HT1080 (cell line): ENCODE measurements around the gene HGF. TPM values are rescaled to one million over a fixed set of nuclear protein-coding genes. Genes with fewer than 3 reads are reported as not detected.
A peak's percentile ranks its signal among the peaks of the same experiment; 100 is the strongest.

Experiments
- DNase-seq: peaks from one replicate; pipeline ENCODE4 v3.0.0-alpha.2; 2015; ENCODE audit warnings: low read depth
- total RNA-seq: library from RNA; depleted of rRNA; stranded (reverse); fragments of >200 nt; shearing (Covaris generic); gene quantifications from 2 replicates; pipeline ENCODE4 v1.2.3, GENCODE V29; 2014

Gene HGF
- total RNA-seq, 1 experiment from 2014 or later, result not detected

DNA sequence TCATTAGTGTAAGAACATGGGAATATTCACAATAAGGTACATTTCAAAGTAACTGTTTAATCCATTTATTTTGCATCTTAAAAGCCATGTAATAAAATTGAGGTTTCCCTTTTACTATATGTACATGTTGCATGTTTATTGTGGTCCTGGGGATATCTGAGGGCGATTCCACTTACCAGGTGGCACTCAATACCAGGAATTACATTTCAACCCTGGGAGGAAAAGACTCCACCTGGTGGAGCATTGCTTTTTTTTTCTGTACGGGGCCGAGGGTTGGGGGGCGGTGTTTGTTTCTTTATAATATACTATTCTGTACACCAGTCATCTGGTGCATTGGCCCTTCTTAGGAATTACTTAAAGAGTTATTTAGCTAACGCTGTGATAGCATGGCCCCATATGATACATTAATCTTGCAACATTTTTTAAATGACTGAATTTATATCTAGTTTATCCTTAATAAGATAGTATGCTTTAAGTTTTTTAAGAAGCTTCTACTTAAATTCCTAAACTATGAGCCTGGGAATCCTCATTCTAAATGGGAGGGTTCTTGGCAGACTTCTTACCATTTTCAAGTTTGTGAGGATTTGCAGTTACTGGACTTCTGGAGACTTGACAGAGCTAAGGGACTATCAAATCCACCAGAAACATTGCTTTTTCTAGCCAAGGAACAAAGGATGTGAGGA, 7.2 kb upstream of the HGF start:
- DNase-seq, result no peak

DNA sequence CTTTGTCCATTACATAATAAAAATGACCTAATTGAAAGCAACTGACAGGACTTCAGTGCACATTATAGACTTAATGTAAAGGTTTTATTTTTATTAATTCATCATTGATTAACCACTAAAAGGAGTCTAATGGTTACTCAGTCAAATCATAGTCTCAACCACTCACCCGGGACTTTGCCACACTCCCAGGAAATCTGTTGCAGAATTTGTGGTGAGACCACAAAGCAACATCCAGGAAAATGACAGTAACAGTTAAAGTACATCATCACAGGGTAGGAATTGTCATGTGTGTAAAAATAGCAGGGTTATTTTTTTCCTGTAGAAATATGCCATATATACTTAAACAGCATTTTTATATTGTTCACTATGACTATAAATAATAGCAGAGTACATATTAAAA, 6.3 kb upstream of the HGF start:
- peak; percentile 39 for DNase-seq

DNA sequence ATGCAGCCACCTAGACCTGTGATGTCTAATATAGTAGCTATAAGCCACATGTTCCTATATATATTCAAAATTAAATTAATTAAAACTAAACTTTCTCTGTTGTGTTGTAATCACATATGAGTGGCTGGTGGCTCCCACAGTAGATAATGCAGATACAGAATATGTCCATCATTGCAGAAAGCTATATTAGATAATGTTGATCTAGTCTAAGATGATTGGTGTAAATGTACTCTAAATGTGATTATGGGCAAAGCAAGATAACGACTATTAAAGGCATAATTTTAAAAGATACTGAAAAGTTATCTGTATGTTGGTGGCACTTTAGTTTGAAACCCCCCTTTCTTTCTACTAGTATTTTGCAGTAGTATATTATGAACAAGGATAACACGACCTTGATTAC, 5.7 kb upstream of the HGF start:
- DNase-seq, result no peak

DNA sequence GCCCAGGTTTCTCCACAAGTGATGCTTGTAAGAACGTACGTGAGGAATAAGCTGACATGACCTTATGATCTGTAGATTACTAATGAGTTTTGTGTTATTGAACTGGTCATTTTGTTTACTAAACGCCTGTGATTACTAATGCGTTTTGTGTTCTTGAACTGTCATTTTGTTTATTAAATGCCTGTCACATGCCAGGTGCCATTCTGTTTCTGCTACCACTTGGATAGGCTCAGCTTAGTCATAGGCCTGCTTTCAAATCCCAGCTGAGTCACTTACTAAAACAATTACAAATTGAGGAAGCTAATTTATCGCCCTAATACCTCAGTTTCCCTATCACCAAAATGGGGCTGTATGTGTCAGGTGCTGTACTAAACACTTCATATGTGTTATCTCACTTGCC, 4.7 kb upstream of the HGF start:
- no peak for DNase-seq

DNA sequence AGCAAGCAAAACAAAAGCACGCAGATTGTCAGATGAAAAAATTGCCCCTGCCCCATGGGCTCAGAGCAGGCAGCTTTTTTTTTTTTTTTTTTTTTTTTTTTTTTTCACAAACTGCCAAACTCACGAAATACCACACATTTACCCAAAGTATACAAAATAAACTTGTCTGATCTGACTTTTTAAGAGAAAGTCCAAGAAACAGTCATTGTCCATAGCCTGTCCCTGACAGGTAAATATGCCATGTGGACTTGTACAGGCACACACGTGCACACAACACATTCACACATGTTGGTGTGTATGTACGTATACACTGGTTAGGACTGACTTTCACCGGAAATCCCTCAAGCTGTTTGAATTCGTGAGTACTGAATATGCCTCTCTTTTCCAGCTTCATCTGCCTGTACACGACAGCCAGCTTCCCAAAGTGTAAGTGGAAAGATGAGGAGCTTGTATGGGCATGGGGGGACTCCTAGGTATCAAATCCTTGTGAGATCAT, 929 bp upstream of the HGF start:
- no peak for DNase-seq

DNA sequence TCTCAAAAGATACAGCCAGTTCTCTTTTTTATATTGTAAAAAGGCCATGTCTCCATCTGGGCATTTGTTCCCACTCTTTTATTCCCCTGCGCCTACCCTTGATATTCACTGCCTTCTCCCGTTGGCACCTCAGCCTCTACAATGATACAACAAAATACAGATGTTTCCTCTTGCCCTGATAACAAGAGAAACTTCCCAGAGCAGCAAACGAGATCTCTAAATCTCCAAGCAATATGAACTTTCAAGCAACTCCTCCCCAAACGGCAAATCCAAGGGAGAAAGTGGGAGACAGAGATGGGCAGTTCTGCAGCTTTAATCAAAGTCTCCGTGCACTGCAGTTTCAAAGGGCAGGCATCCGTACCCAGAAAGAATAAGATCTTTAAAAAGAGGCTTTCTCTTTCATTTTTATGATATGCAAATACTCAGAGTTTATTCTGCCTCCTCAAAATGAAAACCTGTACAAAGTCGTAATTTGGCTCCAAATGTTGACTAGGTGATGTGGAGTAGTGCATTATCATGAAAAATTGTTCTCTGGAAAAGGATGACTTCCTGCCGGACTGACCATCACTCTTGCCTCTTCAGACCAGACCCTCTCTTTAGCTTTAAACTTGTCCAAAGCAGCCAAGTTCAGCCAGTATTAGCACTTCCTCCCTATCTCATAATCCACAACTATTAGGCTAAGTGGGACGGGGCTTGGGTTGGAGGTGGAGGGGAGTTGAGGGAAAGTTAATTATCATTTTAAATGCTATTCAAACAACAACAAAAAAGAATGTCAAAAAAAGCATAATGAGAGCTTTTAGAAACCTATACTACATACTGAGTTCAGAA, 682 bp downstream of the HGF start:
- DNase-seq, result no peak

DNA sequence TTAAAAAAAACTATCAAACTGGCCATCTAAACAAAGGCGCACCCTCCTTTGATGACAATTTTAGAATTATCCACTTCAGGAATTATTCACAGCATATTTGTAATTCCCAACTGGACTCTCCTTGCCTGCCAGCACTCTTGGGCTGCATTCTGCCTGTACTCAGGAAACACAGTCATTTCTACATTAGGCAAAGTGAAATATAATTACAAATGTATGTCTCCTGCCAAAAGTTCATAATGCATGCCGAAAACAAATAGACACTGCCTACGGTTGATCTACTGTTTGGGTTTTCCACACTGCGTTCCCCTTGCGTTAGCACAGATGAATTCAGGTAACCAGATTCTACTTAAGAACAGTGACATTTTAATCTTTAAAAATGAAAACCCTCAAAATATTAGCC, 1.9 kb downstream of the HGF start:
- no peak for DNase-seq

DNA sequence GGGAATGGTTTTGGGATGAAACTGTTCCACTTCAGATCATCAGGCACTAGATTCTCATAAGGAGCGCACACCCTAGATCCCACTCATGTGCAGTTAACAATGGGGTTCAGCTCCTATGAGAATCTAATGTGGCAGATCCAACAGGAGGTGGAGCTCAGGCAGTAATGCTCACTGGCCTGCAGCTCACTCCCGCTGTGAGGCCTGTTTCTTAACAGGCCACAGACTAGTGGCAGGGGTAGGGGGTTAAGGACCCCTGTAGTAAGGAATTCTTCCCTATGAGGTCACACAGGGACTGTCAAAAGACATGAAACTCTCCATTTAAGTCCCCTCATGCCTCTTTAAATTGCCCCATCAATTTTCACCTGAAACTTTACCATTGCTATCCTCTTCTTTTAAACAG, 8.0 kb downstream of the HGF start:
- no peak for DNase-seq

DNA sequence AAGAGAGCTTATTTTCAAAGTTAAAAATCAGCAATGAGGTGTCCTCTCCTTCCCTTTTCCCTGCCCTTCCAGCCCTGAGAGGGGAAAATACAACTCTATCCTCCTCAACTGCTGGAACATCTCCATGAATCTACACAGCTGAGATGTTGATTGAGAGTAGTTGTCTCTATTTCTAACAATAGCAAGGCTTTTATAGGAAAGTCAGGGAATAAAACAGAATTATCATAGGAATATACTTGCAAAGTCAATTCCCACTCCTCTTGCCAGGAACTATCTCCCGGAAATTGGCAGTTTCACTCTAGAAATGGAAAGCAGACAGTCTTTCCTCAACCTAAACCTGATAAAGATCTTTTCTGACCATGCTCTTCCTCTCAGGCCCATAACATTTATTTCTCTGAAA, 8.8 kb downstream of the HGF start:
- no peak for DNase-seq

DNA sequence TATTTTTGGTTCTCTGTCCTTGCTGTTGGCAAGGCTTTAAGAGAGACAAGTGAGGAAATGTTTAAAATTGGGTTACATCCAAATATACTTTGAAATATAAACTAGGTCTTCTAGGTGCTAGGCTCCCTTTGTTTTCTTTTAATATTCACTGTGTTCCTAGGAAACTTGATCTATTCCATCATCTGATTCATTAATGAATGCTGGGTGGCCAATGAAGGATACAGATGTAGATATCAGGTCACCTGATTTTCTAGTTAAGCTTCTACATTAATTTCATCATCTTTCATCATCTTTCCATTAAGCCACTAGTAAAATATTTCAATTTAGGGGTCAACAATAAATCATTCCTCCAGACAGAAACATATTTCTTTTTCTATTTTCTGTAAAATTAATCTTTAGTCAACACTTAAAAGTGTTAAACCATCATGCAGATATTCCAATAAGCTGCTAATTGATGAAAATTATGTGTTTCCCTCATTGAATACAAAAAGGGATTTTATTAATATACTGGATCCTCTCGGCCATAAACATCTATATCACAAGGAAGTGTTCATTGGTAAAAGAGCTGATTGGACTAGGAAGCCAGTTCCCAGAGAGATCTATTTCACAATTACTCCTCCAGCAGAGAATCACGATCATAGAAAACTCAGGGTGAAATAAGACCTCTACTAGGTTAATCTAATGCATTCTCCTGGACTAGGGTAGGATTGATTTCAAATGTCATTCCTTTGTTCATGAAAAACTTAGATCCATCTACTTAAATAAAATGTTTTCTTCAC, 14.7 kb downstream of the HGF start:
- no peak for DNase-seq

DNA sequence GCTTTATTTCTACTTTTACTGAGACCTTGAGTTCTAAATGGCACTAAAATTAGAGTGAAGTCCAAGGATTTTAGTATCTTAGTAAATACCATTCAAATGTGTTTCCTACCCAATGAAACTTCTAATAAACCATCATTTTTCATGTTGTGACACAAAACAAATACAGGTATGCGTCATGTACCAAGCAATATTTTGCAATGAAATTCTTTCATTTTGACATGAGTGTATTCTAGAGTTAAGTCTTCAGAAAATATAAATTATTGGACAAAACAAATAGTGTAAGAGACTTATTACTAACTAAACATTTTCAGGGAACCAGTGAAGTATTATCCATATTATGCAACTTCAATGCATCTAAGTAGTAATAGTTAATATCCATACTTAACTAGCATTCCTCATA, 16.5 kb downstream of the HGF start:
- no peak for DNase-seq

DNA sequence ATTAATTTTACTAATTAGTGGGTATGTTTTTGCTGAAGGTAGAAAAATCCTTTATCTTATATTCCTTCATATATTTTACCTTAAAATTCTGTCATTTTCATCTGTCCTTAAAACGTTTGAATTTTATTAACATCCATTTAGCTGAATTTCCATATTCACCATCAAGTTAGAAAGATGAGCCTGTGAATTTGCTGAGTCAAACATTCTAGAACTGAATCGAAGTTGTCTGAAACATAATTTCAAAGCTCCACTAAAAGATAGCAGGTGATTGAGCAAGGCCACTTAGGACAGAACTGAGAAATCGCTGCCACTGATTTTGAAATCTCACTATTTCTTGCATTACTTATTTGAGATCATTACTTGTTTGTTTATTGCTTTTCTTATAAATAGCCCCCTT, 17.5 kb downstream of the HGF start:
- DNase-seq, result no peak

DNA sequence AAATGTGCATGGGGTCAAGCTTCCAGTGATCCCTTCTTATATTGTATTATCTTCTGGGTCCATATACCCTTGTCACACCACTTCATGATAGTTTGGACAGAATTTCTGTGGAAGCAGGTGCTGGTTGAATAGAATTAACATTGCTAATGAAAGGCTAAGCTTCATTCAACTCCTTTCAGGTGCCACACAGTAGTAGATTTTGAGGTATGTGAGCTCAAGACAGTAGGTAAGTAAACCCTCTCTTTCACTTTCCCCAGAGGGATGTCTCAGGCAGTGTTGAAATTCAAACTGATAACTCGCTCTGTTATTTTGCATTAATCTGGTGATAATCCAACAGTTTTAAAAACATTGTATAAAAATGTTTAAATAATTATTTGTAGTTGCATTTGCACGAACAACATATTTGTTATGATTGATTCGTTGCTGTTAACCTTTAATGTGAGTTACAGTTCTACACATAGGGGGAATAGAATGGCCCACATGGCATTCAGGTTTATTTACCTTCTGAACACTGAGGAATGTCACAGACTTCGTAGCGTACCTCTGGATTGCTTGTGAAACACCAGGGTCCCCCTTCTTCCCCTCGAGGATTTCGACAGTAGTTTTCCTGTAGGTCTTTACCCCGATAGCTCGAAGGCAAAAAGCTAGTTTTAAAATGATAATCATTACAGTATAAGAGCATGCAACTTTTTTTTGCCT, 18.1 kb downstream of the HGF start:
- DNase-seq, result no peak

DNA sequence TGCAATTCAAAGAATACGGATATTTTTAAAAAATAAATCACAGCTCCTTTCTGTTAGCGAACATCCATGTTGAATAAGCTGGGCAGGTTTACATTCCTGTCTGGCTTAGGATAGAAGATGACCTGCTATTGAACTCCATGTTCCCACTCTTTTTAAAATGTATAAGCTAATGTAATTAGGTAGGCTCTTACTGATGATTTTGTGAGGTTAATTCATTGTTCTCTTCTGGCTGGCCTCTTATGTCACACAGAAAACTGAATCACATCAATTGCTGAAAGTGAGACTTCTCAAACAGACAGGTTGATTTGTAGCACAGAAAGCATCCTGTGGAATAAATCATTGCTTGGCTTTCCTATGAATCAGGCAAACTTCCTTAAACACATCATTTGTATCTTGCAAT, 24.2 kb downstream of the HGF start:
- no peak for DNase-seq

DNA sequence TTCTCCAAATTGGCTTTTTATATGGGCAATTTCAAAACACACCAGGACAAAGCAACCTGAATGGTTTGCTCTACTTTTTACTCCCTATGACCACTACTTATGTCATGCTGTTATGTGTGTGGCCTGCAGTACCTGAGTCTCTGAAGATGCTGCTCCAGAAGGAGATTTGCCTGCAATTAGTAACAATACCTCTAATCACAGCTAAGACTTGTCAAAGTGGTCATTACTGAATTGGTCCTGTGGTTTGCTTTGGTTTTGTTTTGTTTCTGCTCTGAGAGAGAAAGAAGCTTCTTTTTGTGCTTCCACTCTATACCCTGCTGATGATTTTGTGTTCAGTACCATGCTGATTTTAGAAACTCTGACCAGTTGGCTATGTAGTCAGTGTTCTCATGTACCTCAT, 25.5 kb downstream of the HGF start:
- DNase-seq, result no peak

DNA sequence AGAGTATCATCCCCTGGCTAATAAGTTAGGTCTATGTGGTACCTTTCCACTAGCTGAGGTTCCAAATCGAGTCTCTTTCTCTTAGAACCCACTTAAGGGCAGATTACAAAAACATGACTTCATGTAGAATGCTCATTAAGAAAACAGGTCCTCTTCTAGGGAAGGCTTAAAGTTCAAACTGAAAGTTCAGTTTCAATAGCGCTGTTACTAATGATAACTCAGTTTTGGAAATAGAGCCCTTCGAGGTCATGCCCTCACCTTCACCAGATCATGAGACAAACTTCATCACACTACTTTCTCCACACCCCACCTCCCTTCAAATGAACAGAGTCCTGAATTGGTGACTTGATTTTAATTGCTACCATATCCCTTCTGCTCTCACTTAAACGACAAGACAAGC, 26.2 kb downstream of the HGF start:
- no peak for DNase-seq

DNA sequence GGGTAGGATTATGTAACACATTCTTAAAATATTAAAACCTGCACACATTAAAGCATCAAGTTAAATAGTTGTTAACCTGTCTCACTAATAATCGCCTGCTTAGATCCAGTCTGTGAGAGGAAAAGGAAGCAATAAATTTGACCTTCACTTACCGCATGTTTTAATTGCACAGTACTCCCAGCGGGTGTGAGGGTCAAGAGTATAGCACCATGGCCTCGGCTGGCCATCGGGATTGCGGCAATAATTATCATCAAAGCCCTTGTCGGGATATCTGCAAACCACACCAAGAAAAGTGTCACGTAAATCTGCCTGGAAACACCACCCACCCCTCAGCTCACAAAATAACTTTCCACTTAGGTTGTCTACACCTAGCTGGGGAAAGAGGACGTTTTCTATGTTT, 26.6 kb downstream of the HGF start:
- no peak for DNase-seq

DNA sequence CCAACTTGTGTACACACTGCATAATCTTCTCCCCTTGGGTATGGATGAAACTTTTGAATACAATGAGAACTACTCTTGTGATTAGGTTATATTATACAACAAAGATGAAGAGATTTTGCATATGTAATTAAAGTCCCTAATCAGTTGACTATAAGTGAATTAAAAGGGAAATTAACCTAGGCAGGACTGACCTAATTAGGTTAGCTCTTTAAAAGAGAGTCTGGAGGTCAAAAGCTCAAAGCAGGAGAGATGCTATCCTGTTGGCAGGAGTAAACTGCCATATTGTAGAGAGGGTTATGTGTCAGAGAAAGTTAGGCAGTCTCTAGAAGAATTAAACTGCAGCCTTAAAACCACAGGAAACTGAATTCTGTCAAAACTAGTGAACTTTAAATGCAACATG, 29.4 kb downstream of the HGF start:
- DNase-seq, result no peak

DNA sequence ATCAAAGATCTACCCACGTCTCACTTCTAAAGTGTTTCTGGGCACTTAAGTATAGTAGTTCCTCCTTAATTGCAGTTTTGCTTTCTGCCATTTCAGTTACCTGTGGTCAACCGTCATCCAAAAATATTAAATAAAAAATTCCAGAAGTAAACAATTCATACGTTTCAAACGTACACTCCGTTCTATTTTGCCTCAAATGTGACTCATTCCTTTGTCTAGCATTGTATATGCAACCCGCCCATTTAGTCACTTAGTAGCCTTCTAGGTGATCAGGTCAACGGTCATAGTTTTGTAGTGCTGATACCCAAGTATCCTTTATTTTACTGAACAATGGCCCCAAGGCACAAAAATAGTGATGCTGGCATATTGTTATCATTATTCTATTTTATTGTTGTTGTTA, 33.8 kb downstream of the HGF start:
- peak; percentile 3 for DNase-seq

DNA sequence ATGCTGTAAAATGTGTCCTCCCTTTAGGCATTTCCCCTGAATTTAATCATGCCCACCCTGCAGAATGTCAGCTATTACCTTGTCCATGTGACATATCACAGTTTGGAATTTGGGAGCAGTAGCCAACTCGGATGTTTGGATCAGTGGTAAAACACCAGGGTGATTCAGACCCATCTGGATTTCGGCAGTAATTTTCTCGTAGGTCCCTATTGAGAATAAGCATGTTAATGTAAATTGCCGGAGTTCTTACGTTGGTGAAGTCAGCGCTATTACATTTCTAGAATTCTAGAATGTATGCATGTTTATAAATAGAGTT, 44.1 kb downstream of the HGF start:
- DNase-seq, result peak; percentile 47

DNA sequence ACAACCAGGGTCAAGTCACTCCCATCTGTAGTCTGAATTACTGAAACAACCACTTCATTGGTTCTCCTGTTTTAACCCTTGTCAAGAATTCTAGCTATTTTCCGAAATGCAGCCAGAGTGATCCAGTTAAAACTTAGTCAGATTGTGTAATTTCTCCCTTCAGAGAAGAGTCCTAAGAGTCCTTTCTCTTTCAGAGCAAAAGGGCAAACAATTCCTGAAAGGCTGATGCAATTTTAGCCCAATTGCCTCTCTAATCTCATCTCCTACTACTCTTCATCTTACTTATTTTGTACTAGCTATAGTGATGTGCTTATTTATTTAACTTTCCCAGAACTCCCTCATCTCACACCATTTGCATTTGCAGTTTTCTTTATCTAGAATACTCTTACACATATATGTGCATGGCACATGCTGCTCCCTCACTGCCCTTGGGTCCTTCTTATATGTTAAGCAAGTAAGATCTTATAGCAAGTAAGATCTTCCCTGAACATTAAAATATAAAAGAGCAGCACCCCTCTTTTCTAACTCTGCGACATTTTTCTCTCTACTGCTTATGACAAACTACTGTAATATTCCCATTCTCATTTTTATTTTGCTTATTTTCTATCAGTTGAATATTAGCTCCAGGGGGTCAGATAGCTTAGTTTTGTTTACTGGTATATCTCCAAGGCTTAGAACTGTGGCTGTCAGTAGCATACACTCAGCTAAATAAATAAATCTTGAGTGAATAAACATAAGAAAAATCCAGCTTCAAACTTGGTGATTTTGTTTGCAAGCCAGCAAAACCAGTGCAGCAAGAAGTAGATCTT, 44.6 kb downstream of the HGF start:
- no peak for DNase-seq
